ENCODE results near the gene LCN6. TPM values are rescaled to one million over a fixed set of nuclear protein-coding genes. Genes with fewer than 3 reads are reported as not detected.

The LCN6 gene
- total RNA-seq, 2 donors from 2014 or later, result 7.8 to 16.2 TPM

DNA sequence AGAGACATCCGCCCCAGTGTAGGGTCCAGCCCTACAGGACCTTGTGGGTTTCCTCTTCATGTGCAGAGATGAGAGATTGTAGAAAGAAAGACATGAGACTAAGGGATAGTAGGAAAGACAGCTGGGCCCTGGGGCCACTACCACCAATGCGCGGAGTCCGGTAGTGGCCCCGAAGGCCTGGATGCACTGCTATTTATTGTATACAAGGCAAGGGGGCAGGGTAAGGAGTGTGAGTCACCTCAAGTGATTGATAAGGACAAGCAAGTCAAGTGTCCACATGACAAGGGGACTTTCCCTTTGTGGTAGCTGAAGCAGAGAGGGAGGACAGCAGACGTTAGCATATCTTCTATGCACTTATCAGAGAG lies 36.7 kb upstream of the LCN6 start:
- no peaks in the 10 kb centered on the region for H3K9me3 ChIP-seq
- no peak for TF ChIP-seq CTCF (IDR thresholded peaks at IDR 0.05)
- DNase-seq (ENCODE audit: low spot score), result no peak
- intact Hi-C loops (cut with DNase I), result loop anchor here (5.0 to 10.0 kb wide), 2 partner anchors 252 to 280 kb away; no protein-coding TSS in a partner anchor
- H3K27me3 ChIP-seq (replicated peaks; ENCODE audit: insufficient read depth), result no peaks in the 10 kb centered on the region
- H3K4me3 ChIP-seq, result no peak overlapping the region
- no peaks in the 10 kb centered on the region for H3K36me3 ChIP-seq
- H3K4me1 ChIP-seq (replicated peaks), result peaks cover 4% of the 10 kb centered on the region
- WGBS, result 87% methylated on average over 6 of the region's 6 CpGs
- no peak overlapping the region for H3K27ac ChIP-seq

- DNase-seq (ENCODE audit: low spot score), result no peak
- Histone ChIP-seq H3K27me3 (replicated peaks; ENCODE audit: insufficient read depth) (no peaks in the 10 kb centered on the region), H3K9me3 (no peaks in the 10 kb centered on the region), H3K36me3 (no peaks in the 10 kb centered on the region), H3K4me3 (no peak overlapping the region), H3K4me1 (replicated peaks) (peaks cover 4% of the 10 kb centered on the region), H3K27ac (peak overlapping the region in 1 of 2 donors; percentile 1)
- TF ChIP-seq POLR2A (IDR thresholded peaks at IDR 0.05) (no peak), CTCF (IDR thresholded peaks at IDR 0.05) (peak in 3 of 4 experiments; percentile 48 to 68 (median 66))
- 32% methylated on average over 9 of the region's 9 CpGs for whole genome bisulfite sequencing
- intact Hi-C loops (cut with DNase I), result loop anchor here (10.0 kb wide), 1 partner anchor 280 kb away; no protein-coding TSS in a partner anchor
These were observed 36.1 kb upstream of the LCN6 start for GRCh38 chr9:136784249-136784996.

- no peaks in the 10 kb centered on the region for H3K36me3 ChIP-seq
- no peaks in the 10 kb centered on the region for H3K27me3 ChIP-seq (replicated peaks; ENCODE audit: insufficient read depth)
- whole genome bisulfite sequencing, result 96% methylated on average over 3 of the region's 3 CpGs
- no peak for DNase-seq (ENCODE audit: low spot score)
- H3K9me3 ChIP-seq, result no peaks in the 10 kb centered on the region
- H3K27ac ChIP-seq, result no peak overlapping the region
- H3K4me3 ChIP-seq, result no peak overlapping the region
- no peak for TF ChIP-seq POLR2AphosphoS5 (IDR thresholded peaks at IDR 0.05)
- TF ChIP-seq CTCF (IDR thresholded peaks at IDR 0.05), result no peak
- no peak for TF ChIP-seq POLR2A (IDR thresholded peaks at IDR 0.05)
- intact Hi-C loops (cut with DNase I), result loop anchor here (10.0 kb wide), 1 partner anchor 282 kb away; no protein-coding TSS in a partner anchor
- H3K4me1 ChIP-seq (replicated peaks), result no peaks in the 10 kb centered on the region
These were observed 34.1 kb upstream of the LCN6 start for GRCh38 chr9:136782452-136782851.

DNA sequence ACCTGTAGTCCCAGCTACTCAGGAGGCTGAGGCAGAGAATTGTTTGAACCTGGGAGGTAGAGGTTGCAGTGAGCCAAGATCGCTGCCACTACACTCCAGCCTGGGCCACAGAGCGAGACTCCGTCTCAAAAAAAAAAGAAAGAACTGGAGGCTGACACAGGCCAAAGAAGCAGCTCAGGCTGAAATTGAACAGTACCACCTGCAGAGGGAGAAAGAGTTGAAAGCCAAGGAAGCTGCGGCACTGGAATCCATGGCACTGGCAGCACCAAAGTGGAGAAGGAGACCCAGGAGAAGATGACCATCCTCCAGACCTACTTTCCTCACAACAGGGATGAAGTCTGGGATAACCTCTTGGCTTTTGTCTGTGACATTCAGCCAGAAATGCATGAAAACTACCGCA lies 31.5 kb upstream of the LCN6 start:
- Histone ChIP-seq H3K27ac (no peak overlapping the region), H3K4me1 (replicated peaks) (no peaks in the 10 kb centered on the region), H3K27me3 (replicated peaks; ENCODE audit: insufficient read depth) (no peaks in the 10 kb centered on the region), H3K36me3 (no peaks in the 10 kb centered on the region), H3K4me3 (no peak overlapping the region), H3K9me3 (no peaks in the 10 kb centered on the region)
- TF ChIP-seq POLR2AphosphoS5 (IDR thresholded peaks at IDR 0.05), result no peak
- no peak for TF ChIP-seq POLR2A (IDR thresholded peaks at IDR 0.05)
- TF ChIP-seq CTCF (IDR thresholded peaks at IDR 0.05), result no peak
- intact Hi-C loops (cut with DNase I), result loop anchor here (10.0 kb wide), 1 partner anchor 285 kb away; no protein-coding TSS in a partner anchor
- 78% methylated on average over 5 of the region's 5 CpGs for WGBS
- no peak for DNase-seq (ENCODE audit: low spot score)

DNA sequence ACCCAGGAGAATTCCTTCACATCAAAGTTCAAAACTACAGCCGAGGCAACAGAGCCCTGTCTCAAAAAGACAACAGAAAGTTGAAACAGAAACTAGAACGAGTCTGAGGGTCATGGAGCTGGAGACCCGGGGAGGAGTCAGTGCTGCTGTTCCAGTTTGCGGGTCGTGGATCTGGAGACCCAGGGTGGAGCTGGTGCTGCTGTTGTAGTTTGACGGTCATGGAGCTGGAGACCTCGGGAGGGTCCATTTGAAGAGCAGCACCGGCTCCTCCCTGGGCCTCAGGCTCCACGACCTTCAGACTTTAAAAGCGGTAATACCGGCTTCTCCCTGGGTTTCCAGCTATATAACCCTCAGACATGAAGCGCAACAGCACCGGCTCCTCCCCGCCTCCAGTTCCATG lies 29.0 kb upstream of the LCN6 start:
- H3K4me1 ChIP-seq (replicated peaks), result no peaks in the 10 kb centered on the region
- H3K9me3 ChIP-seq, result no peaks in the 10 kb centered on the region
- no peaks in the 10 kb centered on the region for H3K27me3 ChIP-seq (replicated peaks; ENCODE audit: insufficient read depth)
- no peak overlapping the region for H3K27ac ChIP-seq
- intact Hi-C loops (cut with DNase I), result no loop called here
- TF ChIP-seq POLR2AphosphoS5 (IDR thresholded peaks at IDR 0.05), result no peak
- TF ChIP-seq POLR2A (IDR thresholded peaks at IDR 0.05), result no peak
- no peak for TF ChIP-seq CTCF (IDR thresholded peaks at IDR 0.05)
- no peak overlapping the region for H3K4me3 ChIP-seq
- H3K36me3 ChIP-seq, result no peaks in the 10 kb centered on the region
- WGBS, result 76% methylated on average over 10 of the region's 14 CpGs
- DNase-seq (ENCODE audit: low spot score), result no peak

All from prostate gland (tissue), 2 donors.